ENCODE measurements around the gene TEX13B.
"Not testable (repeated sequence)": the region's sequence is repeated elsewhere in the genome, so short reads cannot be mapped to it uniquely, and the experiment has no call there.

Gene TEX13B

DNA sequence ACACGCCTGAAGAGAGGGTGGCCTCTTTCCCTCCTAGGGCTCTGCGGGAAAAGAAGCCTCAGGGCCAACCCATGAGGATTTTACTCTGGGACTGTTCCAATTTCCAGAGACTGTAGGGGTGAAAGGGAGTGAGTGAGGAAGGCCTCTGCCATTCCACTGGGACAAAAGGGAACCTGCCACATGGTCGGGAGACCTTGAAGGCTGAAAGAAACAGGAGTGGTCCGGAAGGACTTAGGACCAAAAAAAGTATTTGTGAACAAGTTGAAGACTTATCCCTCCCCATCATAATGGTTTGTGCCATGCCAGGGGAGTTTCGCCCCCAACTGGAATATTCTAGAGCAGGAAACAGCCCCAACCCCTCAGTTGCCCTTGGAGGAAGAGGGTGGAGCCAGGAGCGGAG lies at the start of gene TEX13B:
Gene TEX13B, minus strand, starts transcription at position 15 of the 400 bp plus-strand sequence. CDS start 243 bp downstream, outside the sequence.
- no peak for DNase-seq

- no peak for DNase-seq
Measured at GRCh38 chrX:108029928-108030711, 48.0 kb upstream of the TEX13B start.

DNA sequence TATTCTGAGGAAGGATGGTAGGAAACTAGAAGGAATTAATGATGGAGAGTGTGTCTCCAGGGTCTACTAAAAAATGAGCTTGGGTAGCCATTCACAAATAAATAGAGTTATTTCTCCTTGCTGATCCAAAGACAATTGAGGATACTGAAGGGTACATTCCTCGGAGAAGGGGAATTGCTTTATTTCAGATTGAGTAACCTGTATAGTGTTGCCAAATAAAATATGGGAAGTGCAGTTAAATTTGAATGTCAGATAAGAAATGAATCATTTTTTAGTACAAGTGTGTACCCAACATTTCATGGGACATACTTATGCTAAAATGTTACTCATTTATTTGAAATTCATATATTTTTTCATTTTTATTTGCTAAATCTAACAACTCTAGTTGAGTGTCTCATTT lies 46.7 kb upstream of the TEX13B start:
- DNase-seq: no peak

GRCh38 chrX:108025954-108026600 lies 43.9 kb upstream of the TEX13B start:
- DNase-seq: no peak

- no peak for DNase-seq
Measured at GRCh38 chrX:108025376-108025775, 43.2 kb upstream of the TEX13B start.

- DNase-seq: no peak
Measured at GRCh38 chrX:108022491-108023089, 40.4 kb upstream of the TEX13B start.

DNA sequence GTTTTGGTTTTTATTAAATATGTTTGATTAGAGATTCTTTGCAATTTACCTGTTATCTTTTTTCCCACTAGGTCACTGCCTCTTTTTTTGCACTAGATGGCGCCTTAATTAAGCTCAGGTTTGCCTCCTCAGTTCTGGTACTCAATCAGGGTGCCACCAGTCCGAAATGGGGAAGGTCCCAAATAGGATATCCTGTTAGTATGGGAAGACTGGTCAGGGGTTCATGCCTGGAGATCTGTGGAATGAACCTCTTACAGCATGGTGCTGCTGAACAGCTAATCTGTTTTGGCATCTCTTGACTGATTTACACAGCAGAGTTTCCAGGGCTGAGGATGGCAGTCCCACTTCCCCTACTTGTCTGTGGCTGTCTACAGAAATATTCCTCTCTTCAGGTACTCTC lies 38.5 kb upstream of the TEX13B start:
- DNase-seq: no peak

- peak in 1 of 4 experiments; percentile 1 for DNase-seq
Measured at GRCh38 chrX:108019382-108019875, 37.3 kb upstream of the TEX13B start.

GRCh38 chrX:108018656-108019381 lies 36.6 kb upstream of the TEX13B start:
- DNase-seq: peak in 2 of 4 experiments; percentile 1 to 19

DNA sequence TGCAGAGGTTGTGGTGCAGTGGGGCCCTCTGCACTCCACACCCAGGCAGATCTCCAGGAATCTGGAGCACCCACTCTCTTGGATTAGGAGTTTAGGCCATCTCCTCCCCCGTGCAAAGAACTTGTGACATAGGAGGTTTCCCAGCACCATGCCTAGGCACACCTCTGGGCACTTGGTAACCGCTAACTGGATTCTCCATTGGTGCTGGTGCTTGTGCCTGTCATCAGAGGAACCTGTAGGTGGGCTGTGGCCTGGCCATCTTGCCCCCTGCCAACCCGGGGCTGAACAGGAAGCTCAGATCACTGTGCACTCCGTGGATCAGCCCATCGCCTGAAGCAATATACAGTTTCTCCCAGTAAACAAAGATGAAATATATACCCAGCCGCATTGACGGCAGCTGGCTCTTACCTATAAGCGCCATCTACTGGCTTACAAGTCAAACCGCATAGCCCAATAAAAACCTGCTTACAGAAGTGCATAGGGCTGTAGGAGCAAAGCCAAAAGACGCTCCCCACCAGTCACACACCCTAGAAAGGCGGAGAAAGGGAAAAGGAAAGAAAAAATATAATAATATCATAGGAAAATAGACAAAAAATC lies 19.1 kb upstream of the TEX13B start:
- no peak for DNase-seq

GRCh38 chrX:108000751-108001150 lies 18.6 kb upstream of the TEX13B start:
- no peak for DNase-seq

- no peak for DNase-seq
Measured at GRCh38 chrX:107996124-107996523, 14.0 kb upstream of the TEX13B start.

- no peak for DNase-seq
Measured at GRCh38 chrX:107985033-107985432, 2.9 kb upstream of the TEX13B start.

GRCh38 chrX:107979534-107979933 lies 2.6 kb downstream of the TEX13B start:
- DNase-seq: no peak

GRCh38 chrX:107978707-107979307 lies 3.4 kb downstream of the TEX13B start:
- DNase-seq: no peak

DNA sequence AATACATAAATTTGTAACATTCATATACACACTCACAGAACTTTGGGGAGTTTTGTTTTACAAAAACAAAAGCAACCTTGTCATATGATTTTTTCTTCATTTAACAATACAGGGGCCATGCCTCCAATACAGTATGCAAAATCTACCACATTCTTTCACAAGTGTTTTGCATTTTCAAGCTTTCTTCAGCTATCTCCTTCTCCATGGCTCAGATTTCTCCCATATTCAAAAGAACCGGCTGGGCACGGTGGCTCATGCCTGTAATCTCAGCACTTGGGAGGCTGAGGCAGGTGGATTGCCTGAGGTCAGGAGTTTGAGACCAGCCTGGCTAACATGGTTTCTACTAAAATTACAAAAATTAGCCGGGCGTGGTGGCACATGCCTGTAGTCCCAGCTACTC lies 4.1 kb downstream of the TEX13B start:
- no peak for DNase-seq

DNA sequence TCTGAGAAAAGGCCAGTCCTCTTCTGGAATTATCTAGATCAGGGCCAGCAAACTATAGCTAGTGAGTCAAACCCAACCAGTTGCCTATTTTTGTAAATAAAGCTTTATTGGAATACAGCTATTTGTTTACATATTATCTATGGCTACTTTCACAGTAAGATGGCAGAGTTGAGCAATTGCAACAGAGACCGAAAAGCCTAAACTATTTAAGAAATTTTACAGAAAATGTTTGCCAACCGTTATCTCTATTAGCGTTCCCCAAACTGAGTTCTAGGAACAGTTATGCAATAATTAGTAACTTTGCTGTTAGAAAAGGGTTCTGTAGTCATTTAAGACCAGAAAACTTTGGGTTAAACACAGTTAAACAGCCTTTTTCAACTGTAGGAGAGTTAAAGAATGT lies 10.5 kb downstream of the TEX13B start:
- no peak for DNase-seq

GRCh38 chrX:107970073-107970472 lies 12.1 kb downstream of the TEX13B start:
- DNase-seq: no peak

DNA sequence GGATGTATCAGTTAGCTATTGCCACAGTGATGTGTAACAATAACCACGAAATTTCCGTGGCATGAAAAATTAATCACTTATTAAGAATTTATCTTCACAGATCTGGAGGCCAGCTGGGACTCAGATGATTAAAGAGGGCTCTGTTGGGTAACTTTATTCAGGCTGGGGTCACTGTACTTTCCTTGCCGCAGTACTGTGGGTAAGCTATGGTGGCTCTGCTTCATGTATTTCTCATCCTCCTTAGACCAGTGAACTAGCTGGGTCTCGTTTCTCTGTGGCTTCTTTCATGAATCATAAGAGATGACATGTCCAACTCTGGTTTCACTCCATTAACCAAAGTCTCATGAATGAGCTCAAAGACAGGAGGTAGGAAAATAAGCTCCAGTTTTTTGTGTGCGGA lies 13.5 kb downstream of the TEX13B start:
- no peak for DNase-seq

DNA sequence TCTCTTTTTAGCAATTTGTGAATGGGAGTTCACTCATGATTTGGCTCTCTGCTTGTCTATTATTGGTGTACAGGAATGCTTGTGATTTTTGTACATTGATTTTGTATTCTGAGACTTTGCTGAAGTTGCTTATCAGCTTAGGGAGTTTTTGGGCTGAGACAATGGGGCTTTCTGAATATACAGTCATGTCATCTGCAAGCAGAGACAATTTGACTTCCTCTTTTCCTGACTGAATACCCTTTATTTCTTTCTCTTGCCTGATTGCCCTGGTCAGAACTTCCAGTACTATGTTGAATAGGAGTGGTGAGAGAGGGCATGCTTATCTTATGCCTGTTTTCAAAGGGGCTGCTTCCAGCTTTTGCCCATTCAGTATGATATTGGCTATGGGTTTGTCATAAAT lies 26.8 kb downstream of the TEX13B start:
- not testable (repeated sequence) for DNase-seq

GRCh38 chrX:107940095-107940494 lies 42.1 kb downstream of the TEX13B start:
- no peak for DNase-seq

DNA sequence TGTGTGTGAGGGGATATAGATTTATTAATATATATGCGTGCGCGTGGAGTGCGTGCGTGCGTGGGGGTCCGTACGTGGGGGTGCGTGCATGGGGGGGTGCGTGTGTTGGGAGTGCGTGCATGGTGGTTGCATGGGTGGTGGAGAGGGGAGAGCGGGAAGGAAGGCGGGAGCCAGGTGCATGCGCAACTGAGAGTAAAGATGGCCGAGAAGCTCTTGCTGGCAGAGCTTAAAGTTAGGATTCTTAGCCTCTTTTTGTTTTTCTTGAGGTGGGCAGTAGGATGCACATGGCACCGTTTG lies 45.8 kb downstream of the TEX13B start:
- DNase-seq: no peak
